ENCODE data around the gene NEDD8. TPM values are rescaled to one million over a fixed set of nuclear protein-coding genes. Genes with fewer than 3 reads are reported as not detected.
"Not testable (repeated sequence)": the region's sequence is repeated elsewhere in the genome, so short reads cannot be mapped to it uniquely, and the experiment has no call there.

Gene NEDD8
- total RNA-seq, 1 experiment from 2014 or later = 330 TPM

- Histone ChIP-seq H3K9me3 (ENCODE audit: low read length) (no peaks in the 10 kb centered on the region), H3F3A (ENCODE audit: low read length, unreplicated experiment) (no peaks in the 10 kb centered on the region), H3K4me1 (ENCODE audit: insufficient read depth, low read length) (peaks cover 8% of the 10 kb centered on the region; the same call in 1 of the 2 replicates), H3K9ac (ENCODE audit: low read length) (no peak overlapping the region), H3K4me2 (ENCODE audit: low read length) (no peak overlapping the region), H4K20me1 (ENCODE audit: low read length) (no peaks in the 10 kb centered on the region), H2AFZ (ENCODE audit: low read length) (no peak overlapping the region), H3K27me3 (ENCODE audit: low read length) (no peaks in the 10 kb centered on the region), H3K79me2 (ENCODE audit: low read length) (peaks cover 90% of the 10 kb centered on the region), H3K4me3 (ENCODE audit: low read length) (no peak overlapping the region), H3K36me3 (ENCODE audit: low read depth, low read length) (0 out of 2 replicates have a peak, but pooled peaks cover 2% of the 10 kb centered on the region), H3K27ac (ENCODE audit: low read length) (0 out of 2 replicates have a peak overlapping the region, but pooled peaks have one; percentile 7), H3K9me2 (replicated peaks; ENCODE audit: low read length) (no peaks in the 10 kb centered on the region)
- ChIA-PET CTCF (no interaction called here), POLR2A (ENCODE audit: unreplicated experiment) (no interaction called here)
- ATAC-seq = peak; percentile 64
- intact Hi-C loops (cut with micrococcal nuclease) = no loop called here
- no TSS peak for BruUV-seq (replicated peaks)
- TF ChIP-seq, protein P1, sequence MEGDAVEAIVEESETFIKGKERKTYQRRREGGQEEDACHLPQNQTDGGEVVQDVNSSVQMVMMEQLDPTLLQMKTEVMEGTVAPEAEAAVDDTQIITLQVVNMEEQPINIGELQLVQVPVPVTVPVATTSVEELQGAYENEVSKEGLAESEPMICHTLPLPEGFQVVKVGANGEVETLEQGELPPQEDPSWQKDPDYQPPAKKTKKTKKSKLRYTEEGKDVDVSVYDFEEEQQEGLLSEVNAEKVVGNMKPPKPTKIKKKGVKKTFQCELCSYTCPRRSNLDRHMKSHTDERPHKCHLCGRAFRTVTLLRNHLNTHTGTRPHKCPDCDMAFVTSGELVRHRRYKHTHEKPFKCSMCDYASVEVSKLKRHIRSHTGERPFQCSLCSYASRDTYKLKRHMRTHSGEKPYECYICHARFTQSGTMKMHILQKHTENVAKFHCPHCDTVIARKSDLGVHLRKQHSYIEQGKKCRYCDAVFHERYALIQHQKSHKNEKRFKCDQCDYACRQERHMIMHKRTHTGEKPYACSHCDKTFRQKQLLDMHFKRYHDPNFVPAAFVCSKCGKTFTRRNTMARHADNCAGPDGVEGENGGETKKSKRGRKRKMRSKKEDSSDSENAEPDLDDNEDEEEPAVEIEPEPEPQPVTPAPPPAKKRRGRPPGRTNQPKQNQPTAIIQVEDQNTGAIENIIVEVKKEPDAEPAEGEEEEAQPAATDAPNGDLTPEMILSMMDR (conservative IDR thresholded peaks at IDR 0.05; ENCODE audit: low read depth, low read length) = no peak
- no peak for TF ChIP-seq EZH2phosphoT487 (IDR thresholded peaks at IDR 0.05; ENCODE audit: borderline replicate concordance, low read length)
- no peak for TF ChIP-seq EZH2 (IDR thresholded peaks at IDR 0.05; ENCODE audit: low read length, unreplicated experiment)
- peak; percentile 25 for DNase-seq
Measured at GRCh38 chr14:24224618-24225071, 7.5 kb downstream of the NEDD8 start.

DNA sequence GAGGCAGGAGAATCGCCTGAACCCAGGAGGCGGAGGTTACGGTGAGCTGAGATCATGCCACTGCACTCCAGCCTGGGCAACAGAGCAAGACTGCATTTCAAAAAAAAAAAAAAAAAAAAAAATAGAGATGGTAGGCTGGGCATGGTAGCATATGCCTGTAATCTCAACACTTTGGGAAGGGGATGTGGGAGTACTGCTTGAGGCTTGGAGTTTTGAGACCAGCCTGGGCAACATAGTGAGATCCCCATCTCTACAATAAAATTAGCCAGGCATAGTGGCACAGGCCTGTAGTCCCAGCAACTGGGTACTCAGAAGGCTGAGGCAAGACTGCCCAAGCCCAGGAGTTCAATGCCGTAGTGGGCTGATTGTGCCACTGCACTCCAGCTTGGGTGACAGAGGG, 9.2 kb downstream of the NEDD8 start:
- H3K9ac ChIP-seq (ENCODE audit: low read length); H3F3A ChIP-seq (ENCODE audit: low read length, unreplicated experiment); BruUV-seq (replicated peaks); H3K9me2 ChIP-seq (replicated peaks; ENCODE audit: low read length); CTCF ChIA-PET; H3K4me2 ChIP-seq (ENCODE audit: low read length); H2AFZ ChIP-seq (ENCODE audit: low read length); H3K36me3 ChIP-seq (ENCODE audit: low read depth, low read length); intact Hi-C loops (cut with micrococcal nuclease); H4K20me1 ChIP-seq (ENCODE audit: low read length); H3K9me3 ChIP-seq (ENCODE audit: low read length); H3K27me3 ChIP-seq (ENCODE audit: low read length); H3K4me1 ChIP-seq (ENCODE audit: insufficient read depth, low read length); ATAC-seq; DNase-seq; POLR2A ChIA-PET (ENCODE audit: unreplicated experiment); H3K4me3 ChIP-seq (ENCODE audit: low read length); H3K27ac ChIP-seq (ENCODE audit: low read length): not testable (repeated sequence)
- H3K79me2 ChIP-seq (ENCODE audit: low read length) = peaks cover 76% of the 10 kb centered on the region

DNA sequence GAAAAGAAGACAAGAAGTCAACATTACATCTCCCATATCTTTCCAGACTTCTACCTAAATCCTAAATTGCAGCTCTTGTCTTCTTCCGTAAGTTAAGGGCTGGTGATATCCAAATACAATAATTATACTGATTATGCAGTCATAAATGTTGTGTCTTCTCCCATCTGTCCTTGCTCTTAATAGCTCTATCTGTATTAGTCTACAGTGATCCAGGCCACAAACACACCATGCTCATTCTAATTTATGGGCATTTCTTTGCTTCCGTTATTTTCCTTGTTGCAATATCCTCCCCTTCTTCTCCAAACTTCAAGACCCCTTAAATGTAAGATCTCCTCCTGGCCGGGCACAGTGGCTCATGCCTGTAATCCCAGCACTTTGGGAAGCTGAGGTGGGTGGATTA, 12.6 kb downstream of the NEDD8 start:
- H4K20me1 ChIP-seq (ENCODE audit: low read length) = no peaks in the 10 kb centered on the region
- ChIA-PET POLR2A (ENCODE audit: unreplicated experiment) (no interaction called here), CTCF (no interaction called here)
- peaks cover 6% of the 10 kb centered on the region; the same call in 1 of the 2 replicates for H3K36me3 ChIP-seq (ENCODE audit: low read depth, low read length)
- no peaks in the 10 kb centered on the region for H3K9me3 ChIP-seq (ENCODE audit: low read length)
- no peak overlapping the region for H3K9ac ChIP-seq (ENCODE audit: low read length)
- H3K27ac ChIP-seq (ENCODE audit: low read length) = no peak overlapping the region
- H3K4me2 ChIP-seq (ENCODE audit: low read length) = no peak overlapping the region
- H3K79me2 ChIP-seq (ENCODE audit: low read length) = peaks cover 41% of the 10 kb centered on the region
- DNase-seq (no peak), ATAC-seq (no peak)
- H3K9me2 ChIP-seq (replicated peaks; ENCODE audit: low read length) = no peaks in the 10 kb centered on the region
- peaks cover 5% of the 10 kb centered on the region for H3K4me1 ChIP-seq (ENCODE audit: insufficient read depth, low read length)
- no peak overlapping the region for H2AFZ ChIP-seq (ENCODE audit: low read length)
- no peaks in the 10 kb centered on the region for H3K27me3 ChIP-seq (ENCODE audit: low read length)
- no peak for TF ChIP-seq EZH2phosphoT487 (IDR thresholded peaks at IDR 0.05; ENCODE audit: borderline replicate concordance, low read length)
- TF ChIP-seq, protein P1 (conservative IDR thresholded peaks at IDR 0.05; ENCODE audit: low read depth, low read length) = no peak
- no peak overlapping the region for H3K4me3 ChIP-seq (ENCODE audit: low read length)
- no TSS peak for BruUV-seq (replicated peaks)
- peaks cover 5% of the 10 kb centered on the region for H3F3A ChIP-seq (ENCODE audit: low read length, unreplicated experiment)
- intact Hi-C loops (cut with micrococcal nuclease) = loop anchor here (5.0 kb wide), 1 partner anchor 78 kb away; the partner anchor contains the start of genes DHRS1 and NOP9
